Fibroblast of villous mesenchyme (primary cell): ENCODE measurements around the gene ADAMTS4. TPM values are rescaled to one million over a fixed set of nuclear protein-coding genes. Genes with fewer than 3 reads are reported as not detected.
A peak's percentile ranks its signal among the peaks of the same experiment; 100 is the strongest.

Source experiments
- DNase-seq: peaks from one replicate; pipeline ENCODE4 v3.0.0-alpha.2; 2010; ENCODE audit warnings: low read depth
- H3K4me3 ChIP-seq: 2 replicates; pipeline ENCODE4 v1.5.1; 2011; ENCODE audit warnings: low read depth, mild to moderate bottlenecking, low read length
- CTCF ChIP-seq: IDR thresholded peaks from 2 replicates; pipeline ENCODE4 v1.5.1; 2012; ENCODE audit warnings: low read depth, mild to moderate bottlenecking, low read length; ENCODE audit not compliant: insufficient read depth
- total RNA-seq: library from RNA; depleted of rRNA; stranded (reverse); fragments of >200 nt; gene quantifications from 2 replicates; pipeline ENCODE4 v1.2.3, GENCODE V29; 2012

The ADAMTS4 gene
- total RNA-seq, 1 donor, result 8.2 TPM

GRCh38 chr1:161199506-161200139 is 769 bp upstream of the ADAMTS4 start:
- TF ChIP-seq CTCF, result no peak
- H3K4me3 ChIP-seq, result no peak overlapping the region
- no peak for DNase-seq

- H3K4me3 ChIP-seq, result peak overlapping the region; percentile 64
- peak; percentile 56 for DNase-seq
- no peak for TF ChIP-seq CTCF
Observed at GRCh38 chr1:161198194-161198896, 509 bp downstream of the ADAMTS4 start.

- no peak for TF ChIP-seq CTCF
- no peak for DNase-seq
- H3K4me3 ChIP-seq, result peak overlapping the region; percentile 64
Observed at GRCh38 chr1:161197560-161198193, 1.2 kb downstream of the ADAMTS4 start.

GRCh38 chr1:161196521-161197451 is 2.1 kb downstream of the ADAMTS4 start:
- TF ChIP-seq CTCF, result no peak
- H3K4me3 ChIP-seq, result peak overlapping the region; percentile 64
- DNase-seq, result peak; percentile 93

- H3K4me3 ChIP-seq, result peak overlapping the region; percentile 3
- no peak for TF ChIP-seq CTCF
- no peak for DNase-seq
Observed at GRCh38 chr1:161196111-161196510, 2.7 kb downstream of the ADAMTS4 start.

GRCh38 chr1:161195171-161195570 is 3.7 kb downstream of the ADAMTS4 start:
- DNase-seq, result no peak
- H3K4me3 ChIP-seq, result no peak overlapping the region
- no peak for TF ChIP-seq CTCF
